ENCODE measurements around the gene RBFOX1. TPM values are rescaled to one million over a fixed set of nuclear protein-coding genes. Genes with fewer than 3 reads are reported as not detected.

The RBFOX1 gene
- total RNA-seq, 1 donor from 2014 or later = not detected

GRCh38 chr16:7330709-7331108 lies 1.9 kb upstream of the RBFOX1 start:
- no peak for ATAC-seq (ENCODE audit: low read depth)
- Mint-ChIP-seq H3K4me1 (no peaks in the 10 kb centered on the region), H3K27me3 (no peaks in the 10 kb centered on the region), H3K4me3 (no peak overlapping the region), H3K36me3 (ENCODE audit: low read depth) (no peaks in the 10 kb centered on the region), H3K27ac (no peak overlapping the region), H3K9me3 (peaks cover 3% of the 10 kb centered on the region)
- ChIA-PET CTCF (interaction anchor here (0.6 kb wide), 1 partner anchor 22 kb away, joined by 3 read pairs; no protein-coding TSS in a partner anchor), POLR2A (no interaction called here)
- intact Hi-C loops (cut with micrococcal nuclease) = no loop called here
- DNase-seq = no peak
- TF ChIP-seq CTCF (IDR thresholded peaks at IDR 0.05) = no peak

GRCh38 chr16:7331997-7332396 lies 648 bp upstream of the RBFOX1 start:
- intact Hi-C loops (cut with micrococcal nuclease) = no loop called here
- peaks cover 2% of the 10 kb centered on the region for H3K9me3 Mint-ChIP-seq
- H3K4me3 Mint-ChIP-seq = no peak overlapping the region
- no peak for DNase-seq
- TF ChIP-seq CTCF (IDR thresholded peaks at IDR 0.05) = no peak
- no peaks in the 10 kb centered on the region for H3K27me3 Mint-ChIP-seq
- no peak for ATAC-seq (ENCODE audit: low read depth)
- ChIA-PET POLR2A (no interaction called here), CTCF (no interaction called here)
- no peak overlapping the region for H3K27ac Mint-ChIP-seq
- H3K4me1 Mint-ChIP-seq = no peaks in the 10 kb centered on the region
- no peaks in the 10 kb centered on the region for H3K36me3 Mint-ChIP-seq (ENCODE audit: low read depth)

- ATAC-seq (ENCODE audit: low read depth) (no peak), DNase-seq (no peak)
- Mint-ChIP-seq H3K9me3 (no peaks in the 10 kb centered on the region), H3K27ac (no peak overlapping the region), H3K36me3 (ENCODE audit: low read depth) (no peaks in the 10 kb centered on the region), H3K4me1 (no peaks in the 10 kb centered on the region), H3K4me3 (no peak overlapping the region), H3K27me3 (no peaks in the 10 kb centered on the region)
- ChIA-PET CTCF (no interaction called here), POLR2A (no interaction called here)
- intact Hi-C loops (cut with micrococcal nuclease) = no loop called here
- TF ChIP-seq CTCF (IDR thresholded peaks at IDR 0.05) = no peak
These were observed 608 bp downstream of the RBFOX1 start for GRCh38 chr16:7333180-7333725.

- Mint-ChIP-seq H3K27me3 (no peaks in the 10 kb centered on the region), H3K4me3 (no peak overlapping the region), H3K9me3 (no peaks in the 10 kb centered on the region), H3K4me1 (no peaks in the 10 kb centered on the region), H3K36me3 (ENCODE audit: low read depth) (no peaks in the 10 kb centered on the region), H3K27ac (no peak overlapping the region)
- POLR2A ChIA-PET = no interaction called here
- no peak for TF ChIP-seq CTCF (IDR thresholded peaks at IDR 0.05)
- intact Hi-C loops (cut with micrococcal nuclease) = no loop called here
- ATAC-seq (ENCODE audit: low read depth) (no peak), DNase-seq (no peak)
- CTCF ChIA-PET = no interaction called here
These were observed 2.3 kb downstream of the RBFOX1 start for GRCh38 chr16:7334801-7335560.

- no peak overlapping the region for H3K27ac Mint-ChIP-seq
- CTCF ChIA-PET = no interaction called here
- no peaks in the 10 kb centered on the region for H3K27me3 Mint-ChIP-seq
- ATAC-seq (ENCODE audit: low read depth) (no peak), DNase-seq (no peak)
- intact Hi-C loops (cut with micrococcal nuclease) = no loop called here
- H3K4me3 Mint-ChIP-seq = no peak overlapping the region
- TF ChIP-seq CTCF (IDR thresholded peaks at IDR 0.05) = no peak
- POLR2A ChIA-PET = no interaction called here
- no peaks in the 10 kb centered on the region for H3K9me3 Mint-ChIP-seq
- H3K4me1 Mint-ChIP-seq = no peaks in the 10 kb centered on the region
- no peaks in the 10 kb centered on the region for H3K36me3 Mint-ChIP-seq (ENCODE audit: low read depth)
These were observed 3.5 kb downstream of the RBFOX1 start for GRCh38 chr16:7335991-7336634.
